Esophagus muscularis mucosa (tissue), 4 donors: Measurements from ENCODE around the gene CRYBA1. TPM values are rescaled to one million over a fixed set of nuclear protein-coding genes. Genes with fewer than 3 reads are reported as not detected.

Experiments
- DNase-seq: peaks from one replicate; pipeline ENCODE4 v3.0.0-alpha.2; 2017; ENCODE audit errors: extremely low spot score
- H3K27ac ChIP-seq, 4 donors: fragments of 200-600 bp; sonication (generic); replicated peaks in 1 of 4; 1 replicate in 3 of 4; 2 replicates in 1 of 4; pipeline ENCODE4 v1.5.1; 2016 to 2019; ENCODE audit warnings: mild to moderate bottlenecking in 1 of 4
- H3K27me3 ChIP-seq, 4 donors: fragments of 200-600 bp; sonication (generic); one replicate each; pipeline versions ENCODE4 v1.5.1 to v1.6.0; 2016 to 2019
- H3K36me3 ChIP-seq, 4 donors: fragments of 200-600 bp; sonication (generic); one replicate each; pipeline ENCODE4 v1.5.1; 2016 to 2019
- H3K4me1 ChIP-seq, 4 donors: fragments of 200-600 bp; sonication (generic); one replicate each; pipeline ENCODE4 v1.5.1; 2016 to 2019
- H3K4me3 ChIP-seq, 4 donors: fragments of 200-600 bp; sonication (generic); 1 replicate in 2 of 4; 2 replicates in 2 of 4; pipeline ENCODE4 v1.5.1; 2016 to 2019; ENCODE audit warnings: mild to moderate bottlenecking in 4 of 4, moderate library complexity in 1 of 4
- H3K9me3 ChIP-seq, 4 donors: fragments of 200-600 bp; sonication (generic); 1 replicate in 3 of 4; 2 replicates in 1 of 4; pipeline ENCODE4 v1.5.1; 2016 to 2019
- CTCF ChIP-seq, 3 experiments: fragments of 200-600 bp in 2 of 3; fragments of 450-650 bp in 1 of 3; sonication (generic) in 2 of 3; IDR thresholded peaks; one replicate each; pipeline ENCODE4 v1.5.1; 2017 to 2019; ENCODE audit warnings: antibody characterized with exemption in 3 of 3, mild to moderate bottlenecking in 2 of 3, moderate library complexity in 1 of 3
- EP300 ChIP-seq: sonication (generic); formaldehyde crosslinking; IDR thresholded peaks from one replicate; pipeline ENCODE4 v1.6.1; 2017; ENCODE audit warnings: antibody characterized with exemption
- POLR2A ChIP-seq: fragments of 450-650 bp; IDR thresholded peaks from one replicate; pipeline ENCODE4 v1.6.1; 2017; ENCODE audit warnings: antibody characterized with exemption, moderate library complexity, mild to moderate bottlenecking, low read depth
- POLR2AphosphoS5 ChIP-seq, 2 donors: sonication (generic); formaldehyde crosslinking; IDR thresholded peaks; one replicate each; pipeline ENCODE4 v1.6.1; 2017; ENCODE audit warnings: antibody characterized with exemption in 2 of 2
- WGBS: methylation state at CpG from one replicate; pipeline ENCODE4 v1.1.5; 2018; 5-methylcytosine and 5-hydroxymethylcytosine counted together
- intact Hi-C: fragments of 100-400 bp; cut with DNase I; formaldehyde crosslinking; loops from one replicate; pipeline ENCODE4 v1.15.1; 2023
- total RNA-seq, 4 donors: library from RNA; depleted of rRNA; stranded (reverse); fragments of >200 nt; gene quantifications; one replicate each; pipeline versions ENCODE4 v1.1.0 to v1.2.1, GENCODE V29; 2016

The CRYBA1 gene
- total RNA-seq, 4 donors from 2014 or later, result not detected

- Histone ChIP-seq H3K4me3 (no peak overlapping the region), H3K9me3 (no peaks in the 10 kb centered on the region), H3K36me3 (peaks cover 15 to 81% (median 47%) of the 10 kb centered on the region in 4 donors), H3K27me3 (no peaks in the 10 kb centered on the region), H3K27ac (no peak overlapping the region), H3K4me1 (peaks cover 63 to 96% (median 92%) of the 10 kb centered on the region in 4 donors)
- intact Hi-C loops, result no loop called here
- TF ChIP-seq CTCF (IDR thresholded peaks at IDR 0.05) (no peak), EP300 (no peak), POLR2AphosphoS5 (IDR thresholded peaks at IDR 0.05) (no peak), POLR2A (no peak)
- DNase-seq, result no peak
- 94% methylated on average over 5 of the region's 5 CpGs for WGBS
Measured at GRCh38 chr17:29279397-29280070, 32.9 kb downstream of the CRYBA1 start.

GRCh38 chr17:29283496-29283895 lies 36.8 kb downstream of the CRYBA1 start:
- peak in 1 of 3 experiments; percentile 11 for TF ChIP-seq CTCF (IDR thresholded peaks at IDR 0.05)
- TF ChIP-seq POLR2A, result no peak
- intact Hi-C loops, result no loop called here
- H3K27ac ChIP-seq, result peak overlapping the region in 1 of 4 donors; percentile 32
- peak overlapping the region in 1 of 4 donors; percentile 3 for H3K4me3 ChIP-seq
- 70% methylated on average over 5 of the region's 5 CpGs for WGBS
- no peaks in the 10 kb centered on the region for H3K27me3 ChIP-seq
- no peaks in the 10 kb centered on the region for H3K9me3 ChIP-seq
- peaks cover 30 to 89% (median 63%) of the 10 kb centered on the region in 4 donors for H3K36me3 ChIP-seq
- peaks cover 56 to 95% (median 93%) of the 10 kb centered on the region in 4 donors for H3K4me1 ChIP-seq
- no peak for DNase-seq

- TF ChIP-seq POLR2A, result no peak
- TF ChIP-seq EP300, result no peak
- no peak for TF ChIP-seq CTCF (IDR thresholded peaks at IDR 0.05)
- no peak for TF ChIP-seq POLR2AphosphoS5 (IDR thresholded peaks at IDR 0.05)
- H3K4me3 ChIP-seq, result no peak overlapping the region
- WGBS, result 60% methylated on average over 2 of the region's 2 CpGs
- DNase-seq, result no peak
- no peaks in the 10 kb centered on the region for H3K27me3 ChIP-seq
- no peak overlapping the region for H3K27ac ChIP-seq
- H3K36me3 ChIP-seq, result peaks cover 30 to 84% (median 61%) of the 10 kb centered on the region in 4 donors
- intact Hi-C loops, result no loop called here
- peaks cover 60 to 97% (median 95%) of the 10 kb centered on the region in 4 donors for H3K4me1 ChIP-seq
- no peaks in the 10 kb centered on the region for H3K9me3 ChIP-seq
Measured at GRCh38 chr17:29283961-29284360, 37.3 kb downstream of the CRYBA1 start.

- 89% methylated on average over 9 of the region's 9 CpGs for WGBS
- no peak for DNase-seq
- intact Hi-C loops, result loop anchor here (2.0 to 5.0 kb wide), 3 partner anchors 33 to 141 kb away; no protein-coding TSS in a partner anchor
Measured at GRCh38 chr17:29289852-29290251, 43.2 kb downstream of the CRYBA1 start.

More at GRCh38 chr17:29289852-29290251, 43.2 kb downstream of the CRYBA1 start:
- peak overlapping the region in 3 of 4 donors; percentile 39 to 100 (median 99) for H3K27ac ChIP-seq
- no peaks in the 10 kb centered on the region for H3K27me3 ChIP-seq
- H3K9me3 ChIP-seq, result no peaks in the 10 kb centered on the region
- H3K4me3 ChIP-seq, result no peak overlapping the region
- peaks cover 57 to 76% (median 73%) of the 10 kb centered on the region in 4 donors for H3K4me1 ChIP-seq
- no peak for TF ChIP-seq CTCF (IDR thresholded peaks at IDR 0.05)
- TF ChIP-seq POLR2AphosphoS5 (IDR thresholded peaks at IDR 0.05), result no peak
- no peak for TF ChIP-seq POLR2A
- TF ChIP-seq EP300, result no peak
- H3K36me3 ChIP-seq, result peaks cover 14 to 43% (median 26%) of the 10 kb centered on the region in 4 donors
